ENCODE results near the gene DNM3. TPM values are rescaled to one million over a fixed set of nuclear protein-coding genes. Genes with fewer than 3 reads are reported as not detected.

Gene DNM3
- total RNA-seq, 1 donor = 0.72 TPM

- Histone ChIP-seq H3K27me3 (ENCODE audit: insufficient read depth, low read length) (no peaks in the 10 kb centered on the region), H3K9me3 (ENCODE audit: low read depth, low read length) (no peaks in the 10 kb centered on the region), H3K4me2 (ENCODE audit: insufficient read depth, low read length) (peak overlapping the region; percentile 68), H2AFZ (ENCODE audit: low read length) (no peak overlapping the region), H3K36me3 (ENCODE audit: insufficient read depth, low read length) (no peaks in the 10 kb centered on the region), H3K27ac (ENCODE audit: low read depth, low read length) (peak overlapping the region; percentile 24), H3K79me2 (ENCODE audit: insufficient read depth, low read length) (no peaks in the 10 kb centered on the region), H3K4me3 (ENCODE audit: insufficient read depth, low read length) (peak overlapping the region; percentile 9), H4K20me1 (ENCODE audit: insufficient read depth, low read length) (no peaks in the 10 kb centered on the region), H3K4me1 (ENCODE audit: insufficient read depth, low read length) (peaks cover 16% of the 10 kb centered on the region)
- TF ChIP-seq CTCF (IDR thresholded peaks at IDR 0.05; ENCODE audit: extremely low read depth, low read depth, low read length) = no peak
- DNase-seq (ENCODE audit: insufficient read length, low spot score, missing footprints) = peak; percentile 76
Measured at GRCh38 chr1:172246521-172247390, 405.5 kb downstream of the DNM3 start.

- no peak overlapping the region for H3K27ac ChIP-seq (ENCODE audit: low read depth, low read length)
- no peaks in the 10 kb centered on the region for H3K79me2 ChIP-seq (ENCODE audit: insufficient read depth, low read length)
- no peaks in the 10 kb centered on the region for H3K9me3 ChIP-seq (ENCODE audit: low read depth, low read length)
- H2AFZ ChIP-seq (ENCODE audit: low read length) = no peak overlapping the region
- H4K20me1 ChIP-seq (ENCODE audit: insufficient read depth, low read length) = no peaks in the 10 kb centered on the region
- peaks cover 32% of the 10 kb centered on the region for H3K4me1 ChIP-seq (ENCODE audit: insufficient read depth, low read length)
- no peak overlapping the region for H3K4me3 ChIP-seq (ENCODE audit: insufficient read depth, low read length)
- no peak for DNase-seq (ENCODE audit: insufficient read length, low spot score, missing footprints)
- TF ChIP-seq CTCF (IDR thresholded peaks at IDR 0.05; ENCODE audit: extremely low read depth, low read depth, low read length) = no peak
- no peaks in the 10 kb centered on the region for H3K27me3 ChIP-seq (ENCODE audit: insufficient read depth, low read length)
- no peak overlapping the region for H3K4me2 ChIP-seq (ENCODE audit: insufficient read depth, low read length)
- no peaks in the 10 kb centered on the region for H3K36me3 ChIP-seq (ENCODE audit: insufficient read depth, low read length)
Measured at GRCh38 chr1:172251486-172251885, 410.2 kb downstream of the DNM3 start.

GRCh38 chr1:172252321-172252720, 411.0 kb downstream of the DNM3 start:
- no peak overlapping the region for H2AFZ ChIP-seq (ENCODE audit: low read length)
- no peak for TF ChIP-seq CTCF (IDR thresholded peaks at IDR 0.05; ENCODE audit: extremely low read depth, low read depth, low read length)
- H3K9me3 ChIP-seq (ENCODE audit: low read depth, low read length) = no peaks in the 10 kb centered on the region
- H3K79me2 ChIP-seq (ENCODE audit: insufficient read depth, low read length) = no peaks in the 10 kb centered on the region
- H3K4me2 ChIP-seq (ENCODE audit: insufficient read depth, low read length) = no peak overlapping the region
- no peak overlapping the region for H3K4me3 ChIP-seq (ENCODE audit: insufficient read depth, low read length)
- DNase-seq (ENCODE audit: insufficient read length, low spot score, missing footprints) = no peak
- peaks cover 24% of the 10 kb centered on the region for H3K4me1 ChIP-seq (ENCODE audit: insufficient read depth, low read length)
- no peak overlapping the region for H3K27ac ChIP-seq (ENCODE audit: low read depth, low read length)
- no peaks in the 10 kb centered on the region for H4K20me1 ChIP-seq (ENCODE audit: insufficient read depth, low read length)
- no peaks in the 10 kb centered on the region for H3K27me3 ChIP-seq (ENCODE audit: insufficient read depth, low read length)
- H3K36me3 ChIP-seq (ENCODE audit: insufficient read depth, low read length) = no peaks in the 10 kb centered on the region

GRCh38 chr1:172252958-172253357, 411.7 kb downstream of the DNM3 start:
- H3K4me3 ChIP-seq (ENCODE audit: insufficient read depth, low read length) = no peak overlapping the region
- no peak for DNase-seq (ENCODE audit: insufficient read length, low spot score, missing footprints)
- H3K27me3 ChIP-seq (ENCODE audit: insufficient read depth, low read length) = no peaks in the 10 kb centered on the region
- no peaks in the 10 kb centered on the region for H4K20me1 ChIP-seq (ENCODE audit: insufficient read depth, low read length)
- no peak overlapping the region for H2AFZ ChIP-seq (ENCODE audit: low read length)
- no peaks in the 10 kb centered on the region for H3K79me2 ChIP-seq (ENCODE audit: insufficient read depth, low read length)
- H3K4me1 ChIP-seq (ENCODE audit: insufficient read depth, low read length) = peaks cover 23% of the 10 kb centered on the region
- no peaks in the 10 kb centered on the region for H3K9me3 ChIP-seq (ENCODE audit: low read depth, low read length)
- no peak overlapping the region for H3K4me2 ChIP-seq (ENCODE audit: insufficient read depth, low read length)
- no peaks in the 10 kb centered on the region for H3K36me3 ChIP-seq (ENCODE audit: insufficient read depth, low read length)
- no peak overlapping the region for H3K27ac ChIP-seq (ENCODE audit: low read depth, low read length)
- TF ChIP-seq CTCF (IDR thresholded peaks at IDR 0.05; ENCODE audit: extremely low read depth, low read depth, low read length) = no peak

Measured in osteoblast (primary cell).